SK-N-SH treated with all-trans-retinoic acid at 6 μM for 48 hours (cell line): ENCODE measurements around the gene OSBPL9.

ENCODE experiments used
- BACH2 ChIP-seq: fragments of 250-450 bp; sonication (Bioruptor Pico); IDR thresholded peaks from 2 replicates; pipeline ENCODE4 v1.9.0; 2021; ENCODE audit warnings: mild to moderate bottlenecking, borderline replicate concordance
- CSRNP3 ChIP-seq: fragments of 250-450 bp; sonication (Bioruptor Pico); IDR thresholded peaks from 2 replicates; pipeline ENCODE4 v1.5.1; 2021; ENCODE audit warnings: mild to moderate bottlenecking, moderate library complexity
- ESRRG ChIP-seq: fragments of 250-450 bp; sonication (Bioruptor Pico); IDR thresholded peaks from 2 replicates; pipeline ENCODE4 v1.6.1; 2021; ENCODE audit warnings: mild to moderate bottlenecking
- ISL1 ChIP-seq: fragments of 250-450 bp; sonication (Bioruptor Pico); IDR thresholded peaks from 2 replicates; pipeline ENCODE4 v2.1.2; 2022; ENCODE audit warnings: mild to moderate bottlenecking, moderate library complexity
- PATZ1 ChIP-seq: fragments of 250-450 bp; sonication (Bioruptor Pico); IDR thresholded peaks from 2 replicates; pipeline ENCODE4 v1.8.0; 2020; ENCODE audit warnings: mild to moderate bottlenecking, moderate library complexity, borderline replicate concordance
- PPARA ChIP-seq: fragments of 250-450 bp; sonication (Bioruptor Pico); IDR thresholded peaks from 2 replicates; pipeline ENCODE4 v1.5.0; 2020; ENCODE audit warnings: mild to moderate bottlenecking, borderline replicate concordance
- RARB ChIP-seq: fragments of 250-450 bp; sonication (Bioruptor Pico); IDR thresholded peaks from 2 replicates; pipeline ENCODE4 v1.8.0; 2021; ENCODE audit warnings: mild to moderate bottlenecking, moderate library complexity
- ZFP3 ChIP-seq: fragments of 250-450 bp; sonication (Bioruptor Pico); IDR thresholded peaks from 2 replicates; pipeline ENCODE4 v1.5.0; 2020; ENCODE audit warnings: mild to moderate bottlenecking, moderate library complexity
- ZNF565 ChIP-seq: fragments of 450-650 bp; formaldehyde crosslinking; conservative IDR thresholded peaks from 2 replicates; pipeline ENCODE4 v1.5.0; 2020; ENCODE audit warnings: low read depth, mild to moderate bottlenecking, moderate library complexity
- ZNF70 ChIP-seq: fragments of 450-650 bp; formaldehyde crosslinking; IDR thresholded peaks from 2 replicates; pipeline ENCODE4 v1.5.0; 2020; ENCODE audit warnings: mild to moderate bottlenecking, moderate library complexity

- TF ChIP-seq RARB (CRISPR knock-in tag), result no peak
- peak; percentile 44; the same call in 1 of the 2 replicates for TF ChIP-seq ISL1 (CRISPR knock-in tag)
- TF ChIP-seq BACH2 (CRISPR knock-in tag), result no peak
- TF ChIP-seq ZFP3 (CRISPR knock-in tag), result no peak
- TF ChIP-seq PPARA, result no peak
- TF ChIP-seq ESRRG (CRISPR knock-in tag), result no peak
- no peak for TF ChIP-seq CSRNP3 (CRISPR knock-in tag)
- no peak for TF ChIP-seq ZNF70
- TF ChIP-seq PATZ1 (CRISPR knock-in tag), result no peak
- no peak for TF ChIP-seq ZNF565 (CRISPR knock-in tag)
These were observed 33.4 kb upstream of the OSBPL9 start for GRCh38 chr1:51583532-51583931.
